ENCODE measurements around the gene AJAP1.

Gene AJAP1

GRCh38 chr1:4624141-4624715 is 30.2 kb upstream of the AJAP1 start:
- no peak for DNase-seq (ENCODE audit: low read depth)
- no peak overlapping the region for H3K4me3 ChIP-seq (replicated peaks; ENCODE audit: low read depth, low read length)
- no peak for TF ChIP-seq CTCF (IDR thresholded peaks at IDR 0.05; ENCODE audit: low read length, missing control alignments)

- no peak overlapping the region for H3K4me3 ChIP-seq (replicated peaks; ENCODE audit: low read depth, low read length)
- no peak for DNase-seq (ENCODE audit: low read depth)
- TF ChIP-seq CTCF (IDR thresholded peaks at IDR 0.05; ENCODE audit: low read length, missing control alignments): no peak
Measured at GRCh38 chr1:4624801-4625200, 29.6 kb upstream of the AJAP1 start.

GRCh38 chr1:4626061-4626460 is 28.3 kb upstream of the AJAP1 start:
- no peak overlapping the region for H3K4me3 ChIP-seq (replicated peaks; ENCODE audit: low read depth, low read length)
- no peak for TF ChIP-seq CTCF (IDR thresholded peaks at IDR 0.05; ENCODE audit: low read length, missing control alignments)
- DNase-seq (ENCODE audit: low read depth): no peak

GRCh38 chr1:4626560-4627319 is 27.7 kb upstream of the AJAP1 start:
- DNase-seq (ENCODE audit: low read depth): no peak
- TF ChIP-seq CTCF (IDR thresholded peaks at IDR 0.05; ENCODE audit: low read length, missing control alignments): no peak
- H3K4me3 ChIP-seq (replicated peaks; ENCODE audit: low read depth, low read length): no peak overlapping the region

- DNase-seq (ENCODE audit: low read depth): no peak
- H3K4me3 ChIP-seq (replicated peaks; ENCODE audit: low read depth, low read length): no peak overlapping the region
- TF ChIP-seq CTCF (IDR thresholded peaks at IDR 0.05; ENCODE audit: low read length, missing control alignments): no peak
Measured at GRCh38 chr1:4627353-4627752, 27.1 kb upstream of the AJAP1 start.

DNA sequence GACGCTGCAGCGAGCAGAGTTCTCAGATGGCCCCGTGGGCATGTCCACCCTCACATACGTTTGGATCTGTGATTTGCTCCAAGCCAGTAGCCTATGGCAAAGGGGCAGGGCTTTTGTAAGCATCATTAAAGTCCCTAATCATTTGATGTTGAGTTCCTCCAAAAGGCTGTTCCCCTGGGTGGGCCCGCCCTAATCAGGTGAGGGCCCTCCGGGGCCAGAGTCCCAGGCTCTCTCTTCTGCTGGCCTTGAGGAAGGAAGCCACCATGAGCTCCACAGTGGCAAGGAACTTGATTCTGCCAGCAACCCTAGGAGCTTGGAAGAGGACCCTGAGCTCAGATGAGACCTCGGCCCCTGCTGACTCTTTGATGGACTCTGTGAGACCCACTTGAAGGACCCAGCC is 25.4 kb upstream of the AJAP1 start:
- TF ChIP-seq CTCF (IDR thresholded peaks at IDR 0.05; ENCODE audit: low read length, missing control alignments): no peak
- no peak for DNase-seq (ENCODE audit: low read depth)
- H3K4me3 ChIP-seq (replicated peaks; ENCODE audit: low read depth, low read length): no peak overlapping the region

GRCh38 chr1:4630561-4630960 is 23.8 kb upstream of the AJAP1 start:
- no peak for TF ChIP-seq CTCF (IDR thresholded peaks at IDR 0.05; ENCODE audit: low read length, missing control alignments)
- H3K4me3 ChIP-seq (replicated peaks; ENCODE audit: low read depth, low read length): no peak overlapping the region
- DNase-seq (ENCODE audit: low read depth): no peak

All from fibroblast of pulmonary artery (primary cell).